Activated CD8-positive, alpha-beta T cell treated with anti-CD3 and anti-CD28 coated beads for 36 hours (primary cell): Measurements from ENCODE around the gene FAM83F. TPM values are rescaled to one million over a fixed set of nuclear protein-coding genes. Genes with fewer than 3 reads are reported as not detected.

Experiments
- ATAC-seq: fragments of 200-7000 bp; cut with Tn5 transposase; one replicate; pipeline ENCODE4 v1.10.0; 2021; ENCODE audit warnings: mild to moderate bottlenecking, moderate library complexity
- CTCF ChIA-PET: fragments of 350-600 bp; sonication (Branson Sonifier 250); formaldehyde crosslinking; loops from one replicate; lab custom pipeline; 2021; ENCODE audit warnings: antibody characterized with exemption; lab: Charles Lee
- POLR2A ChIA-PET: fragments of 350-600 bp; sonication (Branson Sonifier 250); formaldehyde crosslinking; loops from one replicate; lab custom pipeline; 2021; ENCODE audit warnings: antibody characterized with exemption; lab: Charles Lee
- DNase-seq: peaks from one replicate; pipeline ENCODE4 v3.0.0-alpha.2; 2020
- H3K27ac Mint-ChIP-seq: one replicate; pipeline ENCODE4 v1.8.0; 2021; ENCODE audit warnings: mild to moderate bottlenecking, mixed read lengths
- H3K27me3 Mint-ChIP-seq: one replicate; pipeline ENCODE4 v1.8.0; 2021; ENCODE audit warnings: mixed read lengths
- H3K36me3 Mint-ChIP-seq: one replicate; pipeline ENCODE4 v1.8.0; 2021; ENCODE audit warnings: low read depth, mixed read lengths
- H3K4me1 Mint-ChIP-seq: one replicate; pipeline ENCODE4 v1.8.0; 2021; ENCODE audit warnings: low read depth, mixed read lengths
- H3K4me3 Mint-ChIP-seq: one replicate; pipeline ENCODE4 v1.8.0; 2021; ENCODE audit warnings: mild to moderate bottlenecking, moderate library complexity, mixed read lengths
- H3K9me3 Mint-ChIP-seq: one replicate; pipeline ENCODE4 v1.8.0; 2021; ENCODE audit warnings: mixed read lengths
- CTCF ChIP-seq: fragments of 200-600 bp; IDR thresholded peaks from one replicate; pipeline ENCODE4 v1.8.0; 2022; ENCODE audit warnings: antibody characterized with exemption, mild to moderate bottlenecking
- intact Hi-C: fragments of 100-400 bp; cut with micrococcal nuclease; formaldehyde crosslinking; loops from one replicate; pipeline ENCODE4 v1.10.0; 2022
- total RNA-seq, 2 experiments: library from RNA; stranded (reverse); gene quantifications; one replicate each; pipeline ENCODE4 v1.2.3, GENCODE V29; 2021

Gene FAM83F
- total RNA-seq, 2 experiments from 2014 or later, result 1.5 to 2.0 TPM

- CTCF ChIA-PET, result interaction anchor here (1.2 kb wide), 1 partner anchor 52 kb away, joined by 3 read pairs; no protein-coding TSS in a partner anchor
- no peak for TF ChIP-seq CTCF
- Mint-ChIP-seq H3K27ac (no peak overlapping the region), H3K4me1 (no peaks in the 10 kb centered on the region), H3K9me3 (no peaks in the 10 kb centered on the region), H3K27me3 (no peaks in the 10 kb centered on the region), H3K4me3 (no peak overlapping the region), H3K36me3 (peaks cover 67% of the 10 kb centered on the region)
- ATAC-seq (no peak), DNase-seq (no peak)
- POLR2A ChIA-PET, result interaction anchor here (0.7 to 1.5 kb wide), 2 partner anchors 10 to 13 kb away, joined by 3 read pairs; no protein-coding TSS in a partner anchor
- intact Hi-C loops, result no loop called here
Observed at GRCh38 chr22:39972641-39973040, 22.1 kb upstream of the FAM83F start.

- no peaks in the 10 kb centered on the region for H3K27me3 Mint-ChIP-seq
Observed at GRCh38 chr22:39973656-39974055, 21.1 kb upstream of the FAM83F start.

GRCh38 chr22:39974065-39974464 lies 20.7 kb upstream of the FAM83F start:
- H3K9me3 Mint-ChIP-seq, result peaks cover 1% of the 10 kb centered on the region
- no peaks in the 10 kb centered on the region for H3K27me3 Mint-ChIP-seq
- H3K27ac Mint-ChIP-seq, result no peak overlapping the region
- POLR2A ChIA-PET, result interaction anchor here (0.6 to 1.8 kb wide), 3 partner anchors 10 to 20 kb away, joined by 3 to 7 read pairs (median 3); partner anchors contain the start of gene FAM83F
- CTCF ChIA-PET, result no interaction called here
- DNase-seq, result no peak
- TF ChIP-seq CTCF, result no peak
- H3K4me3 Mint-ChIP-seq, result no peak overlapping the region
- intact Hi-C loops, result no loop called here
- peaks cover 9% of the 10 kb centered on the region for H3K4me1 Mint-ChIP-seq
- H3K36me3 Mint-ChIP-seq, result peaks cover 56% of the 10 kb centered on the region
- no peak for ATAC-seq

More at GRCh38 chr22:39973656-39974055, 21.1 kb upstream of the FAM83F start:
- ChIA-PET POLR2A (interaction anchor here (0.6 to 1.8 kb wide), 3 partner anchors 11 to 20 kb away, joined by 3 to 7 read pairs (median 3); partner anchors contain the start of gene FAM83F), CTCF (interaction anchor here (1.2 kb wide), 1 partner anchor 51 kb away, joined by 3 read pairs; no protein-coding TSS in a partner anchor)
- peaks cover 5% of the 10 kb centered on the region for H3K4me1 Mint-ChIP-seq
- no peak for TF ChIP-seq CTCF
- no peak for DNase-seq
- H3K9me3 Mint-ChIP-seq, result no peaks in the 10 kb centered on the region
- no peak overlapping the region for H3K4me3 Mint-ChIP-seq
- intact Hi-C loops, result no loop called here
- H3K27ac Mint-ChIP-seq, result no peak overlapping the region
- H3K36me3 Mint-ChIP-seq, result peaks cover 60% of the 10 kb centered on the region
- ATAC-seq, result no peak

- ATAC-seq (peak; percentile 67), DNase-seq (no peak)
- H3K9me3 Mint-ChIP-seq, result peaks cover 3% of the 10 kb centered on the region
- TF ChIP-seq CTCF, result no peak
- intact Hi-C loops, result no loop called here
- H3K36me3 Mint-ChIP-seq, result peaks cover 21% of the 10 kb centered on the region
- POLR2A ChIA-PET, result interaction anchor here (0.8 to 1.8 kb wide), 3 partner anchors 14 to 29 kb away, joined by 3 to 7 read pairs (median 5); no protein-coding TSS in a partner anchor
- CTCF ChIA-PET, result interaction anchor here (1.5 kb wide), 1 partner anchor 12 kb away, joined by 10 read pairs; no protein-coding TSS in a partner anchor
- peaks cover 28% of the 10 kb centered on the region for H3K4me1 Mint-ChIP-seq
- H3K4me3 Mint-ChIP-seq, result no peak overlapping the region
- H3K27me3 Mint-ChIP-seq, result no peaks in the 10 kb centered on the region
- peak overlapping the region; percentile 9 for H3K27ac Mint-ChIP-seq
Observed at GRCh38 chr22:39979048-39979447, 15.7 kb upstream of the FAM83F start.

GRCh38 chr22:39979458-39979857 lies 15.3 kb upstream of the FAM83F start:
- H3K27ac Mint-ChIP-seq, result peak overlapping the region; percentile 9
- no peak for ATAC-seq
- CTCF ChIA-PET, result no interaction called here
- no peak overlapping the region for H3K4me3 Mint-ChIP-seq
- peaks cover 28% of the 10 kb centered on the region for H3K4me1 Mint-ChIP-seq
- H3K36me3 Mint-ChIP-seq, result peaks cover 21% of the 10 kb centered on the region
- intact Hi-C loops, result no loop called here
- TF ChIP-seq CTCF, result no peak
- H3K27me3 Mint-ChIP-seq, result no peaks in the 10 kb centered on the region
- H3K9me3 Mint-ChIP-seq, result peaks cover 3% of the 10 kb centered on the region
- POLR2A ChIA-PET, result interaction anchor here (0.8 to 1.8 kb wide), 3 partner anchors 14 to 69 kb away, joined by 3 to 7 read pairs (median 5); no protein-coding TSS in a partner anchor
- no peak for DNase-seq
